ENCODE measurements around the gene ENTREP3. TPM values are rescaled to one million over a fixed set of nuclear protein-coding genes. Genes with fewer than 3 reads are reported as not detected.
"Not testable (repeated sequence)": the region's sequence is repeated elsewhere in the genome, so short reads cannot be mapped to it uniquely, and the experiment has no call there.

The ENTREP3 gene
- polyA plus RNA-seq, 1 donor (not counting 4 experiments of a cell fraction or from before 2014, with no cell fraction given), result 8.8 TPM

GRCh38 chr1:155241069-155241679 is 14.1 kb downstream of the ENTREP3 start:
- TF ChIP-seq CTCF (optimal IDR thresholded peaks at IDR 0.05 in 1 of 3, IDR thresholded peaks at IDR 0.05 in 1 of 3, conservative IDR thresholded peaks at IDR 0.05 in 1 of 3; ENCODE audit: extremely low read depth in 1 of 3, insufficient read depth in 2 of 3, low read length in 3 of 3) (no peak), EZH2 (IDR thresholded peaks at IDR 0.05; ENCODE audit: low read length) (no peak)
- H3K27me3 ChIP-seq (ENCODE audit: control insufficient read depth, extremely low read depth, insufficient read depth, low read length), result no peaks in the 10 kb centered on the region
- no peaks in the 10 kb centered on the region for H3K9me3 ChIP-seq (ENCODE audit: control insufficient read depth, low read depth, low read length)
- peak overlapping the region; percentile 39 to 66 (median 55) for H3K4me3 ChIP-seq (ENCODE audit: control insufficient read depth in 2 of 3, extremely low read depth in 1 of 3, insufficient read depth in 2 of 3, low read depth in 1 of 3, low read length in 3 of 3)
- H3K36me3 ChIP-seq (ENCODE audit: control insufficient read depth in 2 of 2, extremely low read depth in 1 of 2, insufficient read depth in 2 of 2, low read length in 2 of 2), result peaks cover 2 to 4% of the 10 kb centered on the region in 2 experiments
- no peaks in the 10 kb centered on the region for H4K20me1 ChIP-seq (ENCODE audit: control insufficient read depth, extremely low read depth, insufficient read depth, low read length)
- H3K79me2 ChIP-seq (ENCODE audit: control insufficient read depth, insufficient read depth, low read length), result no peaks in the 10 kb centered on the region
- no peak for FAIRE-seq
- H3K4me2 ChIP-seq (ENCODE audit: control insufficient read depth, extremely low read depth, insufficient read depth, low read depth, low read length), result peak overlapping the region; percentile 76
- dilution Hi-C loops (cut with MboI; ENCODE audit: extremely low pct_ligation_motif_present, low sequenced_read_pairs), result no loop called here
- H3K9me1 ChIP-seq (ENCODE audit: control insufficient read depth, extremely low read depth, insufficient read depth, low read length), result no peaks in the 10 kb centered on the region
- no peak for DNase-seq (ENCODE audit: low read depth, low spot score)
- H2AFZ ChIP-seq (ENCODE audit: control insufficient read depth, low read length), result peak overlapping the region; percentile 59
- peak overlapping the region; percentile 71 for H3K27ac ChIP-seq (ENCODE audit: control insufficient read depth, insufficient read depth, low read length)
- peak overlapping the region; percentile 56 for H3K9ac ChIP-seq (ENCODE audit: control insufficient read depth, extremely low read depth, insufficient read depth, low read length)
- peaks cover 19% of the 10 kb centered on the region for H3K4me1 ChIP-seq (ENCODE audit: control insufficient read depth, extremely low read depth, insufficient read depth, low read length)

GRCh38 chr1:155236451-155236850 is 18.8 kb downstream of the ENTREP3 start:
- Histone ChIP-seq H3K79me2 (ENCODE audit: control insufficient read depth, insufficient read depth, low read length) (no peaks in the 10 kb centered on the region), H4K20me1 (ENCODE audit: control insufficient read depth, extremely low read depth, insufficient read depth, low read length) (no peaks in the 10 kb centered on the region), H3K36me3 (ENCODE audit: control insufficient read depth in 2 of 2, extremely low read depth in 1 of 2, insufficient read depth in 2 of 2, low read length in 2 of 2) (peaks cover 2 to 7% of the 10 kb centered on the region in 2 experiments), H3K27ac (ENCODE audit: control insufficient read depth, insufficient read depth, low read length) (no peak overlapping the region), H2AFZ (ENCODE audit: control insufficient read depth, low read length) (no peak overlapping the region), H3K27me3 (ENCODE audit: control insufficient read depth, extremely low read depth, insufficient read depth, low read length) (no peaks in the 10 kb centered on the region), H3K9ac (ENCODE audit: control insufficient read depth, extremely low read depth, insufficient read depth, low read length) (no peak overlapping the region), H3K4me2 (ENCODE audit: control insufficient read depth, extremely low read depth, insufficient read depth, low read depth, low read length) (no peak overlapping the region), H3K9me3 (ENCODE audit: control insufficient read depth, low read depth, low read length) (no peaks in the 10 kb centered on the region), H3K4me3 (ENCODE audit: control insufficient read depth in 2 of 3, extremely low read depth in 1 of 3, insufficient read depth in 2 of 3, low read depth in 1 of 3, low read length in 3 of 3) (no peak overlapping the region), H3K4me1 (ENCODE audit: control insufficient read depth, extremely low read depth, insufficient read depth, low read length) (peaks cover 4% of the 10 kb centered on the region), H3K9me1 (ENCODE audit: control insufficient read depth, extremely low read depth, insufficient read depth, low read length) (no peaks in the 10 kb centered on the region)
- no peak for TF ChIP-seq EZH2 (IDR thresholded peaks at IDR 0.05; ENCODE audit: low read length)
- no peak for TF ChIP-seq CTCF (optimal IDR thresholded peaks at IDR 0.05 in 1 of 3, IDR thresholded peaks at IDR 0.05 in 1 of 3, conservative IDR thresholded peaks at IDR 0.05 in 1 of 3; ENCODE audit: extremely low read depth in 1 of 3, insufficient read depth in 2 of 3, low read length in 3 of 3)
- dilution Hi-C loops (cut with MboI; ENCODE audit: extremely low pct_ligation_motif_present, low sequenced_read_pairs), result no loop called here
- DNase-seq (ENCODE audit: low read depth, low spot score), result no peak
- FAIRE-seq, result no peak

DNA sequence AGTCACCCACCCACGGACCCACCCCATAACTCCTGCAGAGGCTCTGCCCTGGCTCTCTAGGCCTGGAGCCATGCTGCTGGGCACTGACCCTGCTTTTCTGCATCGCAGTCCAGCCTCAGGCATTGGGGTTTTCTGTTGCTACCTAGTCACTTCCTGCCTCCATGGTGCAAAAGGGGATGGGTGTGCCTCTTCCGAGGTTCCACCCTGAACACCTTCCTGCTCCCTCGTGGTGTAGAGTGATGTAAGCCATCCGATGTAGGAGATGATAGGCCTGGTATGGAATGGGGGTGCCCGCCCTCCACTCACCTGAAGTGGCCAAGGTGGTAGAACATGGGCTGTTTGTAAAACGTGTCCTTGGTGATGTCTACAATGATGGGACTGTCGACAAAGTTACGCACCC is 19.9 kb downstream of the ENTREP3 start:
- H3K27me3 ChIP-seq (ENCODE audit: control insufficient read depth, extremely low read depth, insufficient read depth, low read length); H3K9me1 ChIP-seq (ENCODE audit: control insufficient read depth, extremely low read depth, insufficient read depth, low read length); H2AFZ ChIP-seq (ENCODE audit: control insufficient read depth, low read length); FAIRE-seq; DNase-seq (ENCODE audit: low read depth, low spot score); H3K4me2 ChIP-seq (ENCODE audit: control insufficient read depth, extremely low read depth, insufficient read depth, low read depth, low read length); H3K27ac ChIP-seq (ENCODE audit: control insufficient read depth, insufficient read depth, low read length); H4K20me1 ChIP-seq (ENCODE audit: control insufficient read depth, extremely low read depth, insufficient read depth, low read length); H3K4me3 ChIP-seq (ENCODE audit: control insufficient read depth in 2 of 3, extremely low read depth in 1 of 3, insufficient read depth in 2 of 3, low read depth in 1 of 3, low read length in 3 of 3); H3K36me3 ChIP-seq (ENCODE audit: control insufficient read depth in 2 of 2, extremely low read depth in 1 of 2, insufficient read depth in 2 of 2, low read length in 2 of 2); H3K4me1 ChIP-seq (ENCODE audit: control insufficient read depth, extremely low read depth, insufficient read depth, low read length); H3K79me2 ChIP-seq (ENCODE audit: control insufficient read depth, insufficient read depth, low read length); H3K9me3 ChIP-seq (ENCODE audit: control insufficient read depth, low read depth, low read length); H3K9ac ChIP-seq (ENCODE audit: control insufficient read depth, extremely low read depth, insufficient read depth, low read length); dilution Hi-C loops (cut with MboI; ENCODE audit: extremely low pct_ligation_motif_present, low sequenced_read_pairs): not testable (repeated sequence)

DNA sequence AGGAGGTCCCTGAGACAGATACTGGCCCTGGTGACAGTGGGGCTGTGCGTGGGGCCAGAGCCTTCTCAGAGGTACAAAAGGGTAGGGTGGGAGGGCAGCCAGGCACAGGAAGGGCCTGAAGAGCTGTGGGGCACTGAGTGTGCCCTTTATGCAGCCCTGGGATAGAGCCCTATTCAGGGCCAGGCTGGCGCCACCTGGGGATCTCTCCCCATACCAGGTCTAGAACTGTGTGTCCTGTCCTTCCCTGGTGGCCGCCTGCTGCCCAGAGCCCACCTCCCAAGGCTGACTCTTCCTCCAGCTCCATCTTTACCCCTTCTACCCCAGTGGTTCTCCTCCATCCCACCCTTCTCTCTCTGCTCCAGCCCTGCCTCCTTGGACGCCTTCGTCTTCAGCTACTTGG is 21.8 kb downstream of the ENTREP3 start:
- FAIRE-seq; H3K27ac ChIP-seq (ENCODE audit: control insufficient read depth, insufficient read depth, low read length); H3K4me2 ChIP-seq (ENCODE audit: control insufficient read depth, extremely low read depth, insufficient read depth, low read depth, low read length); H3K27me3 ChIP-seq (ENCODE audit: control insufficient read depth, extremely low read depth, insufficient read depth, low read length); DNase-seq (ENCODE audit: low read depth, low spot score); H3K36me3 ChIP-seq (ENCODE audit: control insufficient read depth in 2 of 2, extremely low read depth in 1 of 2, insufficient read depth in 2 of 2, low read length in 2 of 2); H3K9ac ChIP-seq (ENCODE audit: control insufficient read depth, extremely low read depth, insufficient read depth, low read length); H3K79me2 ChIP-seq (ENCODE audit: control insufficient read depth, insufficient read depth, low read length); H4K20me1 ChIP-seq (ENCODE audit: control insufficient read depth, extremely low read depth, insufficient read depth, low read length); H3K4me1 ChIP-seq (ENCODE audit: control insufficient read depth, extremely low read depth, insufficient read depth, low read length); dilution Hi-C loops (cut with MboI; ENCODE audit: extremely low pct_ligation_motif_present, low sequenced_read_pairs); H3K9me1 ChIP-seq (ENCODE audit: control insufficient read depth, extremely low read depth, insufficient read depth, low read length); H3K4me3 ChIP-seq (ENCODE audit: control insufficient read depth in 2 of 3, extremely low read depth in 1 of 3, insufficient read depth in 2 of 3, low read depth in 1 of 3, low read length in 3 of 3); H3K9me3 ChIP-seq (ENCODE audit: control insufficient read depth, low read depth, low read length); H2AFZ ChIP-seq (ENCODE audit: control insufficient read depth, low read length): not testable (repeated sequence)
